ENCODE results near the gene DAD1.

- TF ChIP-seq, protein P1, sequence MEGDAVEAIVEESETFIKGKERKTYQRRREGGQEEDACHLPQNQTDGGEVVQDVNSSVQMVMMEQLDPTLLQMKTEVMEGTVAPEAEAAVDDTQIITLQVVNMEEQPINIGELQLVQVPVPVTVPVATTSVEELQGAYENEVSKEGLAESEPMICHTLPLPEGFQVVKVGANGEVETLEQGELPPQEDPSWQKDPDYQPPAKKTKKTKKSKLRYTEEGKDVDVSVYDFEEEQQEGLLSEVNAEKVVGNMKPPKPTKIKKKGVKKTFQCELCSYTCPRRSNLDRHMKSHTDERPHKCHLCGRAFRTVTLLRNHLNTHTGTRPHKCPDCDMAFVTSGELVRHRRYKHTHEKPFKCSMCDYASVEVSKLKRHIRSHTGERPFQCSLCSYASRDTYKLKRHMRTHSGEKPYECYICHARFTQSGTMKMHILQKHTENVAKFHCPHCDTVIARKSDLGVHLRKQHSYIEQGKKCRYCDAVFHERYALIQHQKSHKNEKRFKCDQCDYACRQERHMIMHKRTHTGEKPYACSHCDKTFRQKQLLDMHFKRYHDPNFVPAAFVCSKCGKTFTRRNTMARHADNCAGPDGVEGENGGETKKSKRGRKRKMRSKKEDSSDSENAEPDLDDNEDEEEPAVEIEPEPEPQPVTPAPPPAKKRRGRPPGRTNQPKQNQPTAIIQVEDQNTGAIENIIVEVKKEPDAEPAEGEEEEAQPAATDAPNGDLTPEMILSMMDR (optimal IDR thresholded peaks at IDR 0.05 in 1 of 3, IDR thresholded peaks at IDR 0.05 in 1 of 3, conservative IDR thresholded peaks at IDR 0.05 in 1 of 3; ENCODE audit: extremely low read depth in 1 of 3, insufficient read depth in 2 of 3, low read length in 3 of 3): no peak
- no peak for TF ChIP-seq EZH2 (IDR thresholded peaks at IDR 0.05; ENCODE audit: low read length)
Measured at GRCh38 chr14:22524784-22525161, 64.3 kb downstream of the DAD1 start.

Measured in keratinocyte (primary cell).